GM19467 (cell line): ENCODE data around the gene STEAP1B.

Source experiments
- ATAC-seq: cut with Tn5 transposase; IDR thresholded peaks from one replicate; pipeline ENCODE4 v1.9.1; 2021; ENCODE audit warnings: mild to moderate bottlenecking, moderate library complexity; ENCODE audit not compliant: unreplicated experiment

STEAP1B gene

DNA sequence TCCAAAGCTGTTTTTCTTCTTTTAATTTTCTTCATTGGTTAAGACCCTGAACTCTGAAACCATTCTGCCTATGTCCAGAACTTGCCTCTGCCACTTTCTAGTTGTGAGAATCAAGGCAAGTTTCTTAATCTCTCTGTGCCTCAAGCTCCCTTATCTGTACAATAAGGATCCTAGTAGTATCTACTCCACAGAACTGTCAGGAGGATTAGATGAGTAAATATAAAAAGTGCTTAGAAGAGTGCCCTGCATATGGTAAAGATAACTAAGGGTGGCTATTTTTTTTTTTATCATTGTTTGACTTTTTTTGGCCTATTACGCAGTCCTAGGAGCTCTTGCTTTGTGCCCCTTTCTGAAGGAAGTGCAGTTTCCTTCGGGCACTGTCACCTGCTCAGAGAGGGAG lies 96.6 kb downstream of the STEAP1B start:
- no peak for ATAC-seq

DNA sequence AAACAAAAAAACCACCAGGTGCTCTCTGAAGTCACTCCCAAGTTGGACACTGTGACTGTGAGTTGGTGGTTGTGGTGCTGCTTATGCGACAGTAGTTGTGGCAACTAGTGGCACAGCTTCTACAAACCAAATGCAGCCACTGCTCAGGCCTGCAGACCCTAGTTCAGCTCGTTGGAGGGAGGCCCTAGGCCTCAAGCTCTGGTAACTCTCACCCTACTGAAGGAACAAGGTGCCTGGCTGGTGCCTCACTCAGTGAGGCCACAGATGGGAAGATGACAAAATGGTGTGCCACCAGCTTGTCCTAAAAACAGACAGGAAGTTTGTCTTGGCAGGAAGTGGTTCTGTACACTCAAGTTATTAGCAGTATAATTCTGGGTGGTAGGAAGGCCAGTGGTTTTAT lies 97.7 kb downstream of the STEAP1B start:
- ATAC-seq: no peak

DNA sequence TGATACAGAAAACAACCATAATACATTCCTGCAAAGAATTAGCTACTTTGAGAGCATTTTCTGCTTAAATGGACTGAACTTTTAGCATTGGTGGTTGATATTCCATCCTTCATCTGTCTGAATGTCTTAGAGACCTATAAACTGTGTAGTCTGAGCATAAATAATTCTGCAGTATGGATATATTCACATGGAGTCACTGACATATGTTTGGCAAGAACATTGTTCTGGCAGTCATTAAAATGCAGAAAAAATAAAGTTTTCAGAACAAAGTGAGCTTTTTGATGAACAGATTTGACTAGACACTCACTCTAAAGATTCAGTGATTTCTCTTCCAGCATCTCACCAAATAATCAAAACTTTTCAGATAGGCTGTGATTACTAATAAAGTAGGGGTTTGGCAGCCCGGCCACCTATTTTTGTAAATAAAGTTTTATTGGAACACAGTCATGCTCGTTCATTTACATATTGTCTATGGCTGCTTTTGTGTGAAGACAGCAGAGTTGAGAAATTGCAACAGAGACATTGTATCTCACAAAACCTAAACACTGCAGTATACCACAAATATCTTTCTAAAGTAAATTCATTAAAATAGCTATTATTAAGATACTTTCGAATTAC lies 98.9 kb downstream of the STEAP1B start:
- no peak for ATAC-seq

DNA sequence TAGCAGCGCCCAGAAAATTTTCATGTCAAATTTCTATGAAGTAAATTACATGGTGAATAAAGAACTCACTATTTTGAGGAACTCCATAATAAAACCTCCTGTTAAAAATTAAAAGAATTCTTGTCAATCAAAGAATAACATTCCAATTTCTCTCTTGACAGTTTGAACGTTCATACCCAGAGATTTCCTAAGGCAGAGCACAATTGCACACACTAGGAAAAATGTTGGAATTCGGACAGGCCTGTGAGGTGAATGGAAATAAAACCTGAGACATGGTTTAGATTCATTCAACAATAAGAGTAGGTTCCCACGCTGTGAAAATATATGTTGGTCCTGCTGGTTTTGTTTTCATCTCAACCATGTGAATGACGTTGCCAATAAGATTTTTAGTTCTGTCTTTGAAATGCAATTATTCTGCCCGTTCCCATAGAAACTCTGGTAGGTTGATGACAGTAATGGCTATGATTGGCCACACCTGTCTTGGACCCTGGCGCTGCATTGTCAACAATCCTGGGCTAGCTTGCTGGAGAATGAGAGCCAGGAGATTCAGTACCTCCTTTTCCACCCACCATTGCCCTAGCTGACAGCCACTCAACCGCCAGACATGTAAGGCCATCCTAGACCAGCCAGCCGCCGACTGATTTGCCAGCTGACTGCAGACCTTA lies 99.7 kb downstream of the STEAP1B start:
- ATAC-seq: no peak

DNA sequence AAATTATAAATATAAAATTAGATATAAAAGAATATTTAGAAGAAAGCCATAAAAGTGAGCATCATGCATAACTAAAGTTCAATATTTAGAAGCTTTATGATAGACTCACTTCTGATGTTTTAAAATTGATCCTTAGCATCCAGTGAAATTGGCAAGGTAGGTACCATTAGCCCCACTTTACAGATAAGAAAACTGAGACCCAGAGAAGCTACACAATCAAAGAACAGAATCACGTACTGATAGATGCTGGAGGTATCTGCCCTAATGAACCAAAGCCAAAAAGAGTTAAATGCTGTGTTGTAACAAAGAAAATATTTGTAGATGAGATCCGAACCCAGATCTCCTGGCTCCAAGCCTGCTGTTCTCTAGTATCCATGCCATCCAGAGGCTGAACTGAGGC lies 100.4 kb downstream of the STEAP1B start:
- ATAC-seq: no peak

DNA sequence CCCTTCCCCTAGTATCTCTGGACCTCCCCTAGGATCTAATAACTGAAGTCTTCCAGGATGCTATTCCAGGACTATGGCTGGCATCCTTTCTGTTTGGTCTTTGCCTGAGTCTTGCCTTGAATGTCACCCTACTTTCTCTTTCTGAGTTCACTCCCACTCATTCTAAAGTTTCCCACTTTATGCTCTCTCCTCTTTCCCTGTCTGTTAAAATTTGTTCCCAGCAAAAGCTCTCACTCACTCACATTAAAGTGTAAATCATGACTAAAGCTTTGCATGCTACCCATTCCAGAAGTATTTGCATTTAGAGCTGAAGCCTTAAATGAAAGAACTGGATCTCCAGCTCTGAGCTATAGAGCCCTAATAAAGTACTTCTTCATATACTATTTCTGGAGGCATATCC lies 100.9 kb downstream of the STEAP1B start:
- ATAC-seq: no peak

DNA sequence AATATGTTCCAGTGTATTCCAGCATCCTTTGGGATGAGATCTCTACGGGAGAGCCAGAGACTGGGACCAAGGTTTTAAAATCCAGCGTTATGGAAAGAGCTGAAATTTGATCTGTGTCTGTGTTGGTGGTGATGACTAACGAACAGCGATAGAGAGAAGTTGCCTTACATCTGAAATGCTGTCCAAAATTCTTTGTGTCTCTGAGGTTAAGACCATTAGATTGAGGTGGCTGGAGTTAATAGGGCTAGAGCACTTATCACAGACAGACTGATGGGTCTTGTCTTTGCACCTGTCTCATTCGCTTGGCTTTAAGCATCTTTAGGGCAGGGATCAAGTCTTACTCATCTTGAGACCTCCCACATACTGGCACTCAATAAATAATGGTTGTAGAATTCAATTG lies 102.0 kb downstream of the STEAP1B start:
- ATAC-seq: no peak

DNA sequence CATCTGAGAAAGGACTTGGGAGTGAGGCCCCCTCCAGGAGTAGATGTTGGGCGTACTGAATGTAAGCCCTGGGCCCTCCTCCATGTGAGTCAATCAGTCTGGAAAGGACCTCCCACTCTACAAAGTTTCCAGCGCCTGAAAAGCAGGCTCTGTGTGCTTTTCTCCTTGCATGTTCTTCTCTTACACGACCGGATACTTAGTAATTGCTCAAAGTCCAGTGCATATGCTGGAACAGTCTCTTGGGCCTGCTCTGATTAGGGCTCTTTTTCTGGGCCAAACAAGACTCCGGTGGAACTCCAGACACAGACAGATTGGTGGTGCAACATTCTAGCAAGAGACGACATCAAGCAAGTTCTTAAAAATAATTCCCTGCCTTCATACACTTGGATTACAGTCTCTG lies 104.8 kb downstream of the STEAP1B start:
- ATAC-seq: no peak

DNA sequence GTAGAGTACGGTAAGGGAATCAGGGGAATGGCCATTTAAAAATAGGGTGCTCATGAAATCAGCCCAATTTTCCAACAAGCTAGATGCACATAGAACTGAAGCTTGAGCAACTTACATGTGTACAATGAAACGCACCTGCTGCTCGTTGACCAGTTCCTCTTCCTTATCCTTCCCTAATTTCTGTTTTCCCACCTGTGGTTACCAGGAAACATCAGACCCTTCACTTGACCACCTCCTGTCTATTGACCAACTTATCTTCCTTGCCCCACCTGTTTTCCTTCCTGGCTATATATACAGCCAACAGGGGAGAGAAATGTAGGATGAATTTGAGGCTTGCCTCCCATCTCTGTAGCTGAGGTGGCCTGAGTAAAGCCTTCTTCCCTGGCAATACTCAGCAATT lies 105.2 kb downstream of the STEAP1B start:
- no peak for ATAC-seq

DNA sequence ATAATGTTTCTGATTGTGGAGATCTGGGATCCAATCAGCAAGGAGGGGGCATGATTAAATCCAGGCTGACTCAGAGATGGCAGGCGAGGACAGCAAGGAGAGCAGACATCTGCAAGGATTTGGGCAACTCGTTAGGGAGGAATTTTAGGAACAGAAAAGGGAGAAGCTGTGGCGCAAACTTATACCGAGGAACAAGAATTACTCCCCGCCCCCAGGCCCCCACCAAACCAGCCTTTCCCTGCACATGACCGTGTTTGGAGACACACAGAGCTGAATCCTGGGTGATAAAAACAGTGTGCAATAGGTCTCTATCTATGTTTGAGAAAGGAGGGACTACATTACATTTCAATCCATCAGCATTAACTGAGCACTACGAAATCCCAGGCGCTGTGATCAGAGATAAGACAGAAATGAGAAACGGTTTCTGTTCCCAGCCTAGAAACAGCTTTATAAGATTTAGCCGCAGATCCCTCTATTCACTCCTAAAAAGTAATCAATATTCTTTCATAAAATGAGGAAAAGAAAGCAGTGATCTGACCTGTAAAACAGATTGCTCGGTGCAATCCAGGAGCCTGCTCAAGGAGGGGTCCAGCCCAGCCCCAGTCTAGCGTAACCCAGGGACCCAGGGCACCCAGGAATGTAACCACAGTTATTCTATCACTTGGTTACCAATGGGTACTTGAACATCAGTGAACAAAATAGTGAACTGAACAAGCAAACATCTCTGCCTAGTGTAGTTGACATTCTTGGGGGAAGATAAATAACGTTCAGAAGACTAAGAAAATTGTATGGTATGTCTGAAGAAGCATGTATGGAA lies 105.9 kb downstream of the STEAP1B start:
- no peak for ATAC-seq

DNA sequence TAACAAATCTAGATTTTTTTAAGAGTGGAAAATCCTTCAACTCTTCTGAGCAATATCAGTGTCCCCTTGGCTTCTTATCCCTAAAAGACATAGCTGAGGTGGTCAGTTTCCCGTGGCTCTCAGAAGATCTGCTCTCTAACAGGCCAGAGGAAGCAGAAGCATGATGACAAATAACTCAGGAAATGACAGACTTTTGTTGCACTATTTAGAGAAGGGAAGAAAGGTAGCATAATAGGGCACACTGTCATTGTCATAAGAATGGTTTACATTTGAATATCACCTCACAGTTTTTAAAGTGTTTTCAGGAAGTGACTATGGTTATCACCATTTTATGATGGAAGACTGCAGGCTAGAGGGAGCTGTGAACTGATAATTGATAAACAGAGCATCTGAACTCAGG lies 109.5 kb downstream of the STEAP1B start:
- ATAC-seq: no peak

DNA sequence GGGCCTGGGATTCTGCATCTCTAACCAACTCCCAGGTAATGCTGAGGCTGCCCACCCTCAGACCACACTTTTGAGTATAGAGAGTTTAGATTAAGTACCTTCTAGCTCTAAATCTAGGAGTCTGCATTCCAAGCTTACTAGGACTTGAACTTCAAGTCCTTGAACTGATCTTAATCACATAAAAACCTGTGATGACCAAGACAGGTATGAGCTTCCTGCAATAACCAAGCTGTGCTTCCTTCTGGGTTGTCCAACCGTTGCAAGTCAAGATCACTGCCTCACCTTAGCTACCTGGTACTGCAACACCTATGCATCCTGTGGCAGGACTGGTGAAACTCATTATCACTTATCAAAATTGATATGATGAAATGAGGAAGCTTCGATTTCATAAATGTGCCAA lies 110.1 kb downstream of the STEAP1B start:
- no peak for ATAC-seq

DNA sequence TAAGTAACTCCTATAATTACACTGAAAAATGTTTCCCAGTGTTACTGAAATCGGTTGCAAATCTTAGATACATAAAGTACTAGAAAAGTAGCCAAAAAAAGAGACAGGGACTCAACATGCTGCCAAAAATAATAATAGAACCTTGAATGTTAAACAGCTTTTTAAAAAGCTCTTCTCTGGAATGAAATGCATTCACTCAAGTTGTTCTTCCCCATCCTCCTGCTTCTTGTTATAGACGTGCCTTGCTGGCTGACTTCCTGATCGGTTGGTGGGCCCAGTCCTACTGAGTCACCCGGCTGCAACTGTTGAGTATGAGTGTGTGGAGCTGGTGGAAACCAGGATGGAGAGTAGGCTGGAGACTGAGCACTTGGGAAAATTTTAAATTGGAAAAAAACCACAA lies 112.4 kb downstream of the STEAP1B start:
- no peak for ATAC-seq

DNA sequence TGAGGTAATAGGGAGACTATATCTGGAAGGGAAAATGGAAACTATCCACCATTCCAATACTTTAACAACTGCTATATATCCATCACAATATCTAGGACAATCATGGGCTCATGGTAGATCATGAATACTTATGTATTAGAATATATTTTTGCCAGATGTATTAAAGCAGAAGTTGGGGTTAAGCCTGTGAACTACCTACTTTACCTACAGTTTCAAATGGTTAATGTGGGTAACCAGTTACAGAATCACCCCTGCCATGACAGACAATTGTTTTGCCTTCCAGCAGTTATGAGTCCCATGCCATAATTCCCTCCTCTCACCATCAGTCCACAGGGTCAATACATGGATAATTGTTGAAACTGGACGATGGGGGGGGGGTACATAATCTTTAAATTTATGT lies 113.1 kb downstream of the STEAP1B start:
- peak; percentile 55 for ATAC-seq

DNA sequence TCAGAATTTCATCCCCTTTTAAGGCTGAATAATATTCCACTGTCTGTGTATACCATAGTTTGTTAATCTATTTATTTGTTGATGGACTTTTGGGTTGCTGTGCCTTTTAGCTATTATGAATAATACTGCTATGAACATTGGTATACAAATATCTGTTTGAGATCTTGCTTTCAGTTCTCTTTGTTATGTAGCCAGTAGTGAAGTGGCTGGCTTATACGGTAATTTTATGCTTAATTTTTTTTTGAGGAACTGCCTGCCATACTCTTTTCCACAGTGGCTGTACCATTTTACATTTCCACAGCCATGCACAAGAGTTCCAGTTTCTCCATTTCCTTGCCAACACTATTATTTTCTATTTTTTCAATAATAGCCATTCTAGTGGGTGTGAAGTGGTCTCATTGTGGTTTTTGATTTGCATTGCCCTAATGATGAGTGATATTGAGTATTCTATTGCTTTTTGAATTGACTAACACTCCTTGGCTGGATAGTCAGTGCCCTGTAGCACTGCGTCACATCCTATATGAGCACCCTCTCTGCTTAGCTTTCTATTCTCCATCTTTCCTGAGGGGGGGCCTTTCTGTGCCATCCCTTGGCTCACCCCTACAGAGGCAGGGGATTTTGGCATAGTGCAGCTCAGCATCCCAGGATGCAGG lies 113.7 kb downstream of the STEAP1B start:
- peak; percentile 38 for ATAC-seq

DNA sequence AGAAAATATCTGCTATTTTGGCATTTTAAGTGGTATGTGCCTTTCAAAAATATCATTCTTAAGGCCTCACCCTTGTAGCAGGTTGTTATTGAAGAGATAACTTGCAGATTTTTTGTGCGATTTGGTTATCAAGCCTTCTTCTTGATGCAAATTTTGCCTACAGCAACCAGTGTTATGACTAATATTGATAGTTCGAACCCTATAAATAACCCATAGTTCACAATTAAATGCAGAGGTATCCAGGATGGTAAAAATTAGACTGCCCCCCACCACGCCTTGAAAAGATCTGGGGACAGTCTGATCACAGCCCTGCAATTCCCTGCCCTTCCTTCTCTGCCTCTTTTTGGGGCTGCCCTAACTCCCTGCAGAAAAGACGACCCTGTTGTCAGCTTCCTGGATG lies 114.7 kb downstream of the STEAP1B start:
- no peak for ATAC-seq

DNA sequence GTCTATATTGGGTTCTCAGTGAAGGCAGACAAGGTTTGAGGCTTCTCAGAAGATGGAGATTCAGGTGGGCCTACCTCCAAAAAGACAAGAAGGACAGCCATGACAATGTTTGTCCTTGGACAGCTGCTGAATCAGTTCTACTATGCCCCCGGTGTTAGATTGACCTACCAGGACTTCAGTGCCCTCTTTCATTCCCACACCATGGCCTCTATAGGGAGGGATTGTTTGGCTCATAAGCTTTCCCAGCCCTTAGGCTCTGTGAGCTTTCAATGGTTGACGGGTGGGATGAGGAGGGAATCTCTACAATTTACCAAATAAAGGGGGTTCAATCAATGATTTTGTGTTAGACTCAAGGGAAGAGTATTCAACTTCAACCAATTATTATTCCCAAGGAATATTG lies 119.7 kb downstream of the STEAP1B start:
- no peak for ATAC-seq

DNA sequence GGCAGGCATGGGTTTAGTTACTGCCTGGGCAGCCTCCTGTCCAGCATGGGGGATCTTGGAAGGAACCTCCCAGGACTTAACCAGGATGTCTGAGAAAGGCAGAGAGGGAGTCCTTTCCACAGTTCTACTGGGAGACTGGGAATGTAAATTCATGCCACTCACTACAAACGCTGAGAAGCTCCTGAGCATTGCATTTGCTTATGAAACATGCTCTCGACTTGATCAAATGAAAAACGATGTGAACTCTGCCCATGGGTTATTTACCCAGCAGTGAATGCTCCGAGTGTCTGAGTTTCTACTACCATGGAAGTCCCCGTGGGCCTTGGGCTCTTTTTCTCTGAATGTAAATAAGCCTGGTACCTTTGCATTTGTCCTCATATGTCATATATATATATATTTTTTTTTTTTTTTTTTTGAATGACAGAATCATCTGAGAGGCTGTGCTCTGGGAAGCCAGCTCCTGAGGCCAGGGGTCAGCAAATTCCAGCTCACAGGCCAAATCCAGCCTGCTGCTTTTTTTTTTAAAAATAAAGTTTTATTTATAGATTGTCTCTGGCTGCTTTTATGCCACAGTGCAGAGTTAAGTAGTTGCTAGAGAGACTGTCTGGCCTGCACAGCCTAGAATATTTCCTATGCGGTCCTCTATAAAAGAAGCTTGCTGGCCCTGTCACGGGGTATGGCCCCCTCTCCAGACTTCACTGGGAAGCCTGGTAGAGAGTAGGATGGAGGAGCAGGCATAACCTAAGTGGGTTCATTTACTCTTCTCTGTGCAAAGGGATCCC lies 121.6 kb downstream of the STEAP1B start:
- ATAC-seq: no peak

DNA sequence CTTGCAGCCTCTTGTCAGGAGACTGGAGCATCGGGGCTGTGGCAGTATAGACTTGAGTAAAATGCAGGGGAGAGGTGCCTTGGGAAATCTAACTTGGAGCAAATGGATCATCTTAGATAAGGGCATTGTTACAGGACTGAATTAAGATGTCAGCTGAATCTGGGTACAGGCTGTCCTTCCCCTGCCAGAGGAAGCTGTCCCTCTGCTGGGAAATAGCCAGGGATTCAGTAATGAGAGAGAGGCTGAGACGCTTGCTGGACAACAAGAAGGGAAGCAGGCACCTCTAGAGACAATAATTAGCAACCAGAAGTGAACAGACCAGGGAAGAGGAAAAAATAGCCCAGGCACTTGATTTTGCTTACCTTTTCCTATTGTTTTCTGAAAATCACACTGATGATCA lies 122.3 kb downstream of the STEAP1B start:
- no peak for ATAC-seq

DNA sequence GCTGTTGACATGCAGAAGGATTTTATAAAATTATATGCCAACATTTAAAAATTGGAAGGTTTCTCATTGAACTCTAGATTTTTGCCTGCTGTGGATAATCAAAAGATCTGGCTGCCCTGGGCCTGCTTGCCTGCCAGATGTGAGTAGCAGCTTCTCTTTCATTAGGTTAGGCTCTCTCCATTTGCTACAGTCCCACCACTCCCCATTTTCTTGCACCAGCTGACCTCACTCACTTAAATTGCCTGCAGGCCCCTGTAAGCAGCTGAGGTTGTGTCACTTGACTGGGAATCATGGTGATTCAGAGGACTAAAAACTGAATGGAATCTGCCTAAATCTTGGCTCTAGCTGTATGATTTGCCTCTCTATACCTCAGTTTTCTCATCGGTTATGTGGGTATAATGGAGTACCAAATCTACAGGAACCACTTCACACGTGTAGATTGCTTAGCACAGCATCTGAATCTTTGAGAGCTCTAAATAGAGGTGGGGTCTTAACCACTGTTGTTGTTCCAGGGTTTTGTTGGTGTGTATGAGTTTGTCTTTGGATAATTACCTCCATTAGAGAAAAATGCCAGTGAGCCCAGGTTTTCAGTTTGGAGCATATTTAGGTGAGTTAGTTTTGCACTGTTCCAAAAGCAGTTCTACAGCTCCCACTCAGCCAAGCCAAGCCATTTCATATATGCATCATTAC lies 124.5 kb downstream of the STEAP1B start:
- no peak for ATAC-seq
